ENCODE data around the gene KIF21A.

Gene KIF21A

GRCh38 chr12:39294715-39295114, 148.2 kb downstream of the KIF21A start:
- DNase-seq (ENCODE audit: low spot score): no peak
- CTCF ChIA-PET: no interaction called here
- no peak for TF ChIP-seq CTCF (conservative IDR thresholded peaks at IDR 0.05; ENCODE audit: low read depth)
- POLR2A ChIA-PET (ENCODE audit: low non-redundant PET): no interaction called here
- H3K27ac ChIP-seq: no peak overlapping the region

GRCh38 chr12:39292125-39292630, 150.7 kb downstream of the KIF21A start:
- TF ChIP-seq CTCF (conservative IDR thresholded peaks at IDR 0.05; ENCODE audit: low read depth): no peak
- DNase-seq (ENCODE audit: low spot score): no peak
- ChIA-PET POLR2A (ENCODE audit: low non-redundant PET) (no interaction called here), CTCF (interaction anchor here (0.5 kb wide), 1 partner anchor 293 kb away, joined by 3 read pairs; no protein-coding TSS in a partner anchor)
- H3K27ac ChIP-seq: no peak overlapping the region

GRCh38 chr12:39287817-39288216, 155.1 kb downstream of the KIF21A start:
- ChIA-PET CTCF (no interaction called here), POLR2A (ENCODE audit: low non-redundant PET) (no interaction called here)
- no peak overlapping the region for H3K27ac ChIP-seq
- DNase-seq (ENCODE audit: low spot score): no peak
- no peak for TF ChIP-seq CTCF (conservative IDR thresholded peaks at IDR 0.05; ENCODE audit: low read depth)

- TF ChIP-seq CTCF (conservative IDR thresholded peaks at IDR 0.05; ENCODE audit: low read depth): no peak
- no peak overlapping the region for H3K27ac ChIP-seq
- CTCF ChIA-PET: interaction anchor here (0.5 kb wide), 1 partner anchor 757 kb away, joined by 3 read pairs; no protein-coding TSS in a partner anchor
- DNase-seq (ENCODE audit: low spot score): no peak
- POLR2A ChIA-PET (ENCODE audit: low non-redundant PET): no interaction called here
Observed at GRCh38 chr12:39287409-39287808, 155.5 kb downstream of the KIF21A start.

GRCh38 chr12:39278426-39278825, 164.5 kb downstream of the KIF21A start:
- H3K27ac ChIP-seq: no peak overlapping the region
- ChIA-PET CTCF (no interaction called here), POLR2A (ENCODE audit: low non-redundant PET) (no interaction called here)
- no peak for DNase-seq (ENCODE audit: low spot score)
- TF ChIP-seq CTCF (conservative IDR thresholded peaks at IDR 0.05; ENCODE audit: low read depth): no peak

GRCh38 chr12:39277416-39277815, 165.5 kb downstream of the KIF21A start:
- POLR2A ChIA-PET (ENCODE audit: low non-redundant PET): no interaction called here
- CTCF ChIA-PET: no interaction called here
- no peak for DNase-seq (ENCODE audit: low spot score)
- no peak for TF ChIP-seq CTCF (conservative IDR thresholded peaks at IDR 0.05; ENCODE audit: low read depth)
- no peak overlapping the region for H3K27ac ChIP-seq

- POLR2A ChIA-PET (ENCODE audit: low non-redundant PET): no interaction called here
- CTCF ChIA-PET: no interaction called here
Observed at GRCh38 chr12:39275846-39276245, 167.1 kb downstream of the KIF21A start.

More at GRCh38 chr12:39275846-39276245, 167.1 kb downstream of the KIF21A start:
- H3K27ac ChIP-seq: no peak overlapping the region
- no peak for DNase-seq (ENCODE audit: low spot score)
- no peak for TF ChIP-seq CTCF (conservative IDR thresholded peaks at IDR 0.05; ENCODE audit: low read depth)

Measured in RWPE1 (cell line).